Right ventricle myocardium superior (tissue), 1 donor: ENCODE results near the gene EPHB1. TPM values are rescaled to one million over a fixed set of nuclear protein-coding genes. Genes with fewer than 3 reads are reported as not detected.
A peak's percentile ranks its signal among the peaks of the same experiment; 100 is the strongest.
"Not testable (repeated sequence)": the region's sequence is repeated elsewhere in the genome, so short reads cannot be mapped to it uniquely, and the experiment has no call there.

Experiments
- ATAC-seq: fragments of 200-7000 bp; cut with Tn5 transposase; one replicate; pipeline ENCODE4 v1.9.1; 2020; ENCODE audit warnings: mild to moderate bottlenecking; ENCODE audit not compliant: poor library complexity
- DNase-seq: peaks from one replicate; pipeline ENCODE4 v3.0.0-alpha.2; 2020
- intact Hi-C: fragments of 100-400 bp; cut with DNase I; formaldehyde crosslinking; loops from one replicate; pipeline ENCODE4 v1.11.2; 2022
- total RNA-seq: library from RNA; stranded (reverse); fragmentation: NEBNext Ultra II Directional; extraction: Animal tissue kit (Norgen Biotek cat#: 25700); gene quantifications from one replicate; pipeline ENCODE4 v1.2.1, GENCODE V29; 2021
- donor health status: DM: no; HTN: yes; CAD: no; lungs with severe emphysema.

EPHB1 gene
- total RNA-seq, 1 donor from 2014 or later, result 1.1 TPM

- intact Hi-C loops, result no loop called here
- peak; percentile 22 for ATAC-seq
Observed at GRCh38 chr3:134956395-134956794, 161.3 kb downstream of the EPHB1 start.

GRCh38 chr3:134956844-134957243, 161.8 kb downstream of the EPHB1 start:
- DNase-seq, result no peak
- ATAC-seq, result no peak
- intact Hi-C loops, result no loop called here

More at GRCh38 chr3:134956395-134956794, 161.3 kb downstream of the EPHB1 start:
- no peak for DNase-seq

- intact Hi-C loops, result no loop called here
- ATAC-seq (no peak), DNase-seq (no peak)
Observed at GRCh38 chr3:134959516-134959915, 164.5 kb downstream of the EPHB1 start.

GRCh38 chr3:134964226-134964625, 169.2 kb downstream of the EPHB1 start:
- ATAC-seq (no peak), DNase-seq (no peak)
- intact Hi-C loops, result no loop called here

- intact Hi-C loops, result no loop called here
- no peak for ATAC-seq
- DNase-seq, result no peak
Observed at GRCh38 chr3:134965865-134966481, 170.9 kb downstream of the EPHB1 start.

- DNase-seq (no peak), ATAC-seq (no peak)
- intact Hi-C loops, result no loop called here
Observed at GRCh38 chr3:134970895-134971294, 175.8 kb downstream of the EPHB1 start.

GRCh38 chr3:134971306-134971705, 176.2 kb downstream of the EPHB1 start:
- DNase-seq, result no peak
- no peak for ATAC-seq
- intact Hi-C loops, result no loop called here

GRCh38 chr3:134971907-134972306, 176.8 kb downstream of the EPHB1 start:
- DNase-seq, ATAC-seq, intact Hi-C loops: not testable (repeated sequence)

GRCh38 chr3:134972836-134973455, 177.9 kb downstream of the EPHB1 start:
- ATAC-seq (no peak), DNase-seq (no peak)
- intact Hi-C loops, result no loop called here

GRCh38 chr3:134974624-134975023, 179.6 kb downstream of the EPHB1 start:
- intact Hi-C loops, result no loop called here
- DNase-seq (no peak), ATAC-seq (no peak)

GRCh38 chr3:134976948-134977347, 181.9 kb downstream of the EPHB1 start:
- ATAC-seq, result no peak
- DNase-seq, result no peak
- intact Hi-C loops, result no loop called here

GRCh38 chr3:134978658-134979057, 183.6 kb downstream of the EPHB1 start:
- ATAC-seq (no peak), DNase-seq (no peak)
- intact Hi-C loops, result no loop called here

GRCh38 chr3:134985864-134986715, 191.0 kb downstream of the EPHB1 start:
- intact Hi-C loops, result no loop called here
- no peak for DNase-seq
- peak; percentile 36 for ATAC-seq

GRCh38 chr3:134988666-134989065, 193.6 kb downstream of the EPHB1 start:
- DNase-seq, result no peak
- no peak for ATAC-seq
- intact Hi-C loops, result no loop called here

- no peak for DNase-seq
- intact Hi-C loops, result no loop called here
- no peak for ATAC-seq
Observed at GRCh38 chr3:134991003-134991402, 195.9 kb downstream of the EPHB1 start.

GRCh38 chr3:134991472-134992010, 196.5 kb downstream of the EPHB1 start:
- intact Hi-C loops, result no loop called here
- no peak for DNase-seq
- no peak for ATAC-seq

- DNase-seq (no peak), ATAC-seq (no peak)
- intact Hi-C loops, result no loop called here
Observed at GRCh38 chr3:134992180-134992579, 197.1 kb downstream of the EPHB1 start.

GRCh38 chr3:134992586-134992985, 197.5 kb downstream of the EPHB1 start:
- no peak for DNase-seq
- intact Hi-C loops, result no loop called here
- no peak for ATAC-seq

GRCh38 chr3:134993011-134993410, 198.0 kb downstream of the EPHB1 start:
- ATAC-seq, result no peak
- no peak for DNase-seq
- intact Hi-C loops, result no loop called here

- no peak for ATAC-seq
- DNase-seq, result no peak
- intact Hi-C loops, result no loop called here
Observed at GRCh38 chr3:134998158-134998557, 203.1 kb downstream of the EPHB1 start.
